GM12874 (cell line): ENCODE data around the gene ZMYND8.

Experiments
- TF ChIP-seq, protein P1 (sequence below): IDR thresholded peaks from 2 replicates; pipeline ENCODE4 v1.5.1; 2011; ENCODE audit warnings: low read depth, mild to moderate bottlenecking, control low read depth, low read length, moderate library complexity; ENCODE audit not compliant: insufficient read depth

ZMYND8 gene

DNA sequence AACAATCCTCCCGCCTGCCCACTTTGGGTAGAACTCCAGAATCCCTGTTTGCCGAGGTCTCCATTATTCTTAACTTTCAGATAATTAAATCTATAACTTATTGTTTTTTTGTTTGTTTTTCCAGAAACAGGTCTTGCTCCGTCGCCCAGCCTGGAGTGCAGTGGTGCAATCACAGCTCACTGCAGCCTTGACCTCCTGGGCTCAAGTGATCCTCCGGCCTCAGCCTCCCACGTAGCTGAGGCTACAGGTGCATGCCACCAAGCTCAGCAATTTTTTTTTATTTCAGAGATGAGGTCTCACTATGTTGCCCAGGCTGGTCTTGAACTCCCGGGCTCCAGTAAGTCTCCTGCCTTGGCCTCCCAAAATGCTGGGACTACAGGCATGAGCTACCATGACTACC is 28.8 kb downstream of the ZMYND8 start:
- TF ChIP-seq, protein P1, sequence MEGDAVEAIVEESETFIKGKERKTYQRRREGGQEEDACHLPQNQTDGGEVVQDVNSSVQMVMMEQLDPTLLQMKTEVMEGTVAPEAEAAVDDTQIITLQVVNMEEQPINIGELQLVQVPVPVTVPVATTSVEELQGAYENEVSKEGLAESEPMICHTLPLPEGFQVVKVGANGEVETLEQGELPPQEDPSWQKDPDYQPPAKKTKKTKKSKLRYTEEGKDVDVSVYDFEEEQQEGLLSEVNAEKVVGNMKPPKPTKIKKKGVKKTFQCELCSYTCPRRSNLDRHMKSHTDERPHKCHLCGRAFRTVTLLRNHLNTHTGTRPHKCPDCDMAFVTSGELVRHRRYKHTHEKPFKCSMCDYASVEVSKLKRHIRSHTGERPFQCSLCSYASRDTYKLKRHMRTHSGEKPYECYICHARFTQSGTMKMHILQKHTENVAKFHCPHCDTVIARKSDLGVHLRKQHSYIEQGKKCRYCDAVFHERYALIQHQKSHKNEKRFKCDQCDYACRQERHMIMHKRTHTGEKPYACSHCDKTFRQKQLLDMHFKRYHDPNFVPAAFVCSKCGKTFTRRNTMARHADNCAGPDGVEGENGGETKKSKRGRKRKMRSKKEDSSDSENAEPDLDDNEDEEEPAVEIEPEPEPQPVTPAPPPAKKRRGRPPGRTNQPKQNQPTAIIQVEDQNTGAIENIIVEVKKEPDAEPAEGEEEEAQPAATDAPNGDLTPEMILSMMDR = no peak

DNA sequence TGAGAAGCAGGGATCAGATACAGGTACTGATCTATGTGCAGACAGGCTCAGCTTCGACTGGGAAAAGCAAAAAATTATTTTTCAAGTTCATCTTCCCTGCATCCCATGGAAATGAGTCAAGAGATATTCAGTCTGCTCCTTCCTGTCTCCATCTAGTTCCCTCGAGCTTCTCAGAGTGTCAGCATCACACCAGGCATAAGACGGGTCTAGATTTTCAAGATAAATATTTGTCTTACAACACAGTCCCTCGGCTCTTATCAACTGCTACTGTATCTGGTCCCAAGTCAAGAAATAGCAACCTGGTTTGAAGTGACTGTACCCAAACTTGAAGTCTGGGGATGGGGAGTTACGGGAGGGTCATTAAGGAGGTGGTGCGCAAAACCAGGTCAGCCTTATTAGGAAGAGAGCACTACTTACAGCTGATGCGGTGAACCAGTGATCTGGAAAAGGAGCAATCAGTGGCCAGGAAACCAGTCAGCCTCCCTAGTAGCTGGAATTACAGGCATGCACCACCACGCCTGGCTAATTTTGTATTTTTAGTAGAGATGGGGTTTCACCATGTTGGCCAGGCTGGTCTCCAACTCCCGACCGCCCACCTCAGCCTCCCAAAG is 29.7 kb downstream of the ZMYND8 start:
- TF ChIP-seq, protein P1 = no peak

DNA sequence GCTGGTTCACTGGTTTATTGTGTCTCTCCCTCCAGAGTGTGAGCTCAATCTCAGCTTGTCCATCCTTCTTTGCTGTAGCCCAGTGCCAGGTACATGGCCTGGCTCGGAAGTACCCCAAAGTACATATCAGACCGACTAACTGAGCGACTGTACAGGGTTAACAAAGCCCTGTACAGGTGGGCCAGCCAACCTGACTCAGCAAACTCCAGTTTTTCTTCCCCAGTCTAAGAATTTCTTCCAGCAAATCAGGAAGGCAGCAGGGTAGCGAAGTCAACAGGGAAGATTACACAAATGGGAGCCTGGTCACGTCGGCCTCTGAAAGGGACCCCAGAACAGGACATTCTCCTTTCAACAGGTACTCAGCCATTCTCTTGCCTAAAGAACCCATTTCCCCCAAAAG is 31.3 kb downstream of the ZMYND8 start:
- TF ChIP-seq, protein P1 = no peak

DNA sequence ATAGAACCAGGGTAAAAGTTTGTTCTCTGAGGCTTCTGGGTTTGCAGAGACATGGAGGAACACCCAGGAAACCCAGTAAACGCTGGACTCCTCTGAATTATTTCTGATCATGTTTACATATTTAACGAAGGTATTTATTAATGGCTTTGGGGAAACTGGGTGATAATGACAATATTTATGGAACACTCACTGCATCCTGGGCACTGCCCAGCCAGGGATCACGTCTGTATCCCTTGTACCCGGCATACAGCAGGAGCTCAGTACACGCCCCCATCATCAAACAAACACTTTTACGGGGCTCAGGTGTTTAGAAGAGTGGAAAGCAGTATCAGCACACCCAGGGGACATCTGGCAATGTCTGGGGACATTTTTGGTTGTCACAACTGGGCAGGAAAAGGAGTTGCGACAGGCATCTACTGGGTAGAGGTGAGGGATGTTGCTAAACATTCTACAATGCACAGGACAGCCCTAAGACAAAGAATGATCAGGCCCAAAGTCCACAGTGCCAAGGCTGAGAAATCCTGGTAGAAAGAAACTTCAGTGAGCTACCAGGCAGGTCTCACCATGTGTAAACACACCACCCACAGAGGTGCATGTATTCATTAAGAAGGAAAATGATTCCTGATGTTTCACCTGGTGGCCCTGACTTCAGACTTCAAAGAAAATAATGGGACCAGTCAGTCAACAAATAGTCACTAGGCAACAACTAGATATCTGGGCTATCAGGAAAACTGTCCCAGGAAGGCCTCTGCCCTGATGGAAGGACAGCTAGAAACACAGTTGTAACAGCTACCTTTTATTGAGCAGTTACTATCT is 35.3 kb downstream of the ZMYND8 start:
- TF ChIP-seq, protein P1 = no peak

DNA sequence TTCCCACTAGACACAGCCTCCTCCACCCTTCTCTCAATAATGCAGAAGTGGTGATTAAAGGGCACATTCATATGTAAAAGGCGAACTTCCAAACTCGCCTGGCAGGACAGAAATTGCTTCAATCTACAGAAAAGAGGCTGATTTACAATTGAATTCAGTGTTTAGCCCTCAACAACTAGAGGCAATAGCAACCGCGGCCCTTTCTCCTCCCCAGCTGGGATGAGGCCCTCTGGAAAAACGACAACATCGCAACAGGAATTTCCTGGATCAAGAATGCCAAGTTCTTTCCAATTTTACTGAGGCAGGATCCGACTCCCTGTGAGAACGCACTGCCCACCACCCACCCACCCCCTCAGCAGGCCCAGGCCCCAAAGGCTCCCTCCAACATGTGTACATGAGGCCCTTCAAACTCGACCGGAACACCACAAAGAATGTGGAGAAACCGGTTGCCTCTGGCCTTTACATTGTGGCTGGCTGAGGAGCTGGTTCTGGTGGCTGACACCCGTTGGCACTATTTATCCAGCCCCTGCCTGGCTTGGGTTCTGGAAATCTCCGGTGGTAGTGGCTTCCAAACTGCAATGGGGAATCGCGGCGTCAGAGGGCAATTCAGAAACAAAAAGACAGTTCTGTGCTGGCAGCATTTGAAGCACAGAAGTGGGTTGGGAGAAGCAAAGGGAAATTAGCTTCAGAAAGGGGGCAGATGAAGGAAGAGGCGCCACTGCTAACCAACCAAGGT is 36.8 kb downstream of the ZMYND8 start:
- TF ChIP-seq, protein P1 = no peak

DNA sequence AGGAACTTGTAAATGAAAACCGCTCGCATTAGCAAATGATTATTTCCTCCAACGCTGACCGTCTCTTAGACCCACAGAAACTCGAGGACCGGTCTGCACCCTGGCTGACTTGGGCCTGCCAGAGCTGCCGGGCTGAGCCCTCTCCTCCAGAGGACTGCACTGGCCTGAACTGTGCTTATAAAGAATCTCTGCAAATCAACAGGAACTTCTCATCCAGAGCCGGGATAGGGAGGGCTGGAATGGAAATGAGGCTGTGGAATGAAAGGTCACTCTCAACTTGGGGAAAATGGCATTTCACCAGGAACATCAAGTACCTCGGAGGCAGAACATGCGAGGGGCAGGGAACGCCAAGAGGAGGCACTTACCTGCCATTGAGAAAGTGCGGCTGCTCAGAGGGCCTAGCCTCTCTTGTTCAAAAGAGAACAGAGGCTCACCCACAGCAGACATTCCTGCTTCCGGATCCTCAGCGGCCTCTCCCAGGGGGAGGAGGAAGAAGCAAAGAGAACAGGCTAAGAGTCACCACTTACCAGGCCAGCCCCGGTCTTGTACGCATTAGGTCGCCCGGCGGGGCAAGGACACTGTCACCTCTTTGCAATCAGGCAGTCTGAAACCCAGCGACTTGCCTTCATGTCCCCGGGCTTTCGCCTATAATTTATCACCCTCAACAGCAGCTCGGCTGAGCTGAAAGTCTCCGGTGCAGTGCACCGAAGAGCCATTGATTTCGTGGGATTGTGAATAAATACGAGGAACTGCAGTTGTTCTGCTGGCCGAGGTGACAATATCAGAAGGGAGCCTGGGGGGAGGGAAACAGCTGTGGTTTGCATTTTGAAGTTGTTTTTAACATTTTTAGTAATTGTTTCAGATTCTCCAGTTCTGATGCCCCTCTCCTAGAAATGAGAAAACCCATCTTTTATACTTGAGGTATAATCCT is 37.6 kb downstream of the ZMYND8 start:
- TF ChIP-seq, protein P1 = no peak
